Adrenal gland (tissue), 12 donors: ENCODE measurements around the gene CEP164. TPM values are rescaled to one million over a fixed set of nuclear protein-coding genes. Genes with fewer than 3 reads are reported as not detected.

Experiments
- DNase-seq, 7 donors: peaks; one replicate each; pipeline ENCODE4 v3.0.0-alpha.2; 2019 to 2020
- H3K27ac ChIP-seq, 5 donors: fragments of 200-600 bp; sonication (generic) in 4 of 5; 1 replicate in 3 of 5; 2 replicates in 2 of 5; pipeline versions ENCODE4 v1.5.1 to v1.8.0; 2016 to 2020; ENCODE audit warnings: mild to moderate bottlenecking in 1 of 5
- H3K27me3 ChIP-seq: fragments of 200-600 bp; 2 replicates; pipeline ENCODE4 v1.8.0; 2021
- H3K36me3 ChIP-seq, 2 donors: fragments of 200-600 bp; replicated peaks in 1 of 2; 1 replicate in 1 of 2; 2 replicates in 1 of 2; pipeline versions ENCODE4 v1.5.1 to v1.8.0; 2018 to 2022
- H3K4me1 ChIP-seq, 2 donors: fragments of 200-600 bp; replicated peaks in 1 of 2; 1 replicate in 1 of 2; 2 replicates in 1 of 2; pipeline versions ENCODE4 v1.5.1 to v1.8.0; 2018 to 2021
- H3K4me3 ChIP-seq, 4 donors: fragments of 200-600 bp; sonication (generic) in 3 of 4; one replicate each; pipeline ENCODE4 v1.5.1; 2016 to 2018
- H3K9me3 ChIP-seq, 3 donors: fragments of 200-600 bp; sonication (generic) in 1 of 3; replicated peaks in 1 of 3; 1 replicate in 2 of 3; 2 replicates in 1 of 3; pipeline versions ENCODE4 v1.5.1 to v1.8.0; 2016 to 2021
- POLR2A ChIP-seq, 2 donors: fragments of 450-650 bp; IDR thresholded peaks; one replicate each; pipeline ENCODE4 v1.6.1; 2017; ENCODE audit warnings: antibody characterized with exemption in 2 of 2, mild to moderate bottlenecking in 2 of 2, moderate library complexity in 1 of 2
- WGBS, 4 donors: extraction: QIAGEN DNeasy Blood & Tissue Kit in 2 of 4; methylation state at CpG; one replicate each; pipeline versions ENCODE4 v1.1.5 to v1.1.7; 2013 to 2017; 5-methylcytosine and 5-hydroxymethylcytosine counted together
- intact Hi-C, 2 donors: fragments of 100-400 bp; cut with DNase I; formaldehyde crosslinking; loops; one replicate each; pipeline versions ENCODE4 v1.14.1 to v1.15.0; 2022 to 2023
- polyA plus RNA-seq, 3 donors: library from polyadenylated mRNA; stranded (reverse); fragments of 200-250 nt in 2 of 3; fragments of 350-450 nt in 1 of 3; fragmentation: Illumina TruSeq in 1 of 3; extraction: RNeasy Lipid Tissue Mini Kit (QIAGEN cat#74804) in 1 of 3; gene quantifications; one replicate each; pipeline ENCODE4 v1.2.3, GENCODE V29; 2013 to 2014
- total RNA-seq, 9 donors: library from RNA; depleted of rRNA in 4 of 9; stranded (reverse); fragments of >200 nt in 4 of 9; fragments of 120-200 nt in 1 of 9; fragmentation: NEBNext Ultra II Directional in 1 of 9; extraction: Animal tissue kit (Norgen Biotek cat#: 25700) in 1 of 9; gene quantifications; one replicate each; pipeline versions ENCODE4 v1.1.0 to v1.2.4, GENCODE V29; 2013 to 2023
- TF ChIP-seq, protein P1 (sequence below), 6 experiments: fragments of 450-650 bp in 4 of 6; fragments of 200-600 bp in 2 of 6; sonication (generic) in 1 of 6; IDR thresholded peaks; 1 replicate in 5 of 6; 2 replicates in 1 of 6; pipeline versions ENCODE4 v1.5.1 to v1.8.0; 2016 to 2021; ENCODE audit warnings: antibody characterized with exemption in 6 of 6, mild to moderate bottlenecking in 2 of 6, moderate library complexity in 1 of 6
- donor health status: healthy with polysubstance abuse.
- donor health status: Bipolar disorder and iron deficiency.
- donor health status: DM: yes; HTN: yes; CAD: no.
- donor health status: DM: no; HTN: no; CAD: no.
- donor health status: DM: no; HTN: no; CAD: no.
- donor health status: DM: yes; HTN: yes; CAD: no.

The CEP164 gene
- total and polyA plus RNA-seq, 12 donors, result 10.6 to 82.9 (median 24.1) TPM

DNA sequence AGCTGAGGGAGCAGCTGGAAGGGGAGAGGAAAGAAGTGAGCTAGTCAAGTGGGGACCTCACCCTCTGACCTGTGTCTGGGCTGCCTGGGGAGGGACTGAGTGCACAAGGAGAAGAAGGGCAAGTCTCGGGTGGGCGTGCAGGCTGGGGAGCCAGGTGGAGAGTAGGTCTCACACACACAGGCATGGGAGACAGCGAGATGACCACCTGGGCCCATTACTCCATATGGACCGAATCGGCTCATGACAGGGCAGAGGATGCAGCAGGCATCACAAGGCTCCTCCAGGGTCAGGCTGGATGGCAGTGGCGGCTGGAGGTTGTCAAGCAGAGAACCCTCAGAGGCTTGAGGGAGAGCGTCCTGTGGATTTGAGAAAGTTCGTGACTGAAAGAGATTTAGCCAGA, 63.5 kb downstream of the CEP164 start:
- no peak overlapping the region for H3K4me3 ChIP-seq
- no peaks in the 10 kb centered on the region for H3K4me1 ChIP-seq
- H3K27me3 ChIP-seq, result no peaks in the 10 kb centered on the region
- no peak for TF ChIP-seq POLR2A (IDR thresholded peaks at IDR 0.05)
- TF ChIP-seq, protein P1, sequence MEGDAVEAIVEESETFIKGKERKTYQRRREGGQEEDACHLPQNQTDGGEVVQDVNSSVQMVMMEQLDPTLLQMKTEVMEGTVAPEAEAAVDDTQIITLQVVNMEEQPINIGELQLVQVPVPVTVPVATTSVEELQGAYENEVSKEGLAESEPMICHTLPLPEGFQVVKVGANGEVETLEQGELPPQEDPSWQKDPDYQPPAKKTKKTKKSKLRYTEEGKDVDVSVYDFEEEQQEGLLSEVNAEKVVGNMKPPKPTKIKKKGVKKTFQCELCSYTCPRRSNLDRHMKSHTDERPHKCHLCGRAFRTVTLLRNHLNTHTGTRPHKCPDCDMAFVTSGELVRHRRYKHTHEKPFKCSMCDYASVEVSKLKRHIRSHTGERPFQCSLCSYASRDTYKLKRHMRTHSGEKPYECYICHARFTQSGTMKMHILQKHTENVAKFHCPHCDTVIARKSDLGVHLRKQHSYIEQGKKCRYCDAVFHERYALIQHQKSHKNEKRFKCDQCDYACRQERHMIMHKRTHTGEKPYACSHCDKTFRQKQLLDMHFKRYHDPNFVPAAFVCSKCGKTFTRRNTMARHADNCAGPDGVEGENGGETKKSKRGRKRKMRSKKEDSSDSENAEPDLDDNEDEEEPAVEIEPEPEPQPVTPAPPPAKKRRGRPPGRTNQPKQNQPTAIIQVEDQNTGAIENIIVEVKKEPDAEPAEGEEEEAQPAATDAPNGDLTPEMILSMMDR (IDR thresholded peaks at IDR 0.05), result no peak
- H3K36me3 ChIP-seq, result peaks cover 0 to 82% of the 10 kb centered on the region in 2 donors
- H3K9me3 ChIP-seq, result no peaks in the 10 kb centered on the region
- WGBS, 4 donors, result 96 to 97% (median 97%) methylated on average over 8 of the region's 8 CpGs
- DNase-seq, result no peak
- intact Hi-C loops, result no loop called here
- H3K27ac ChIP-seq, result no peak overlapping the region

DNA sequence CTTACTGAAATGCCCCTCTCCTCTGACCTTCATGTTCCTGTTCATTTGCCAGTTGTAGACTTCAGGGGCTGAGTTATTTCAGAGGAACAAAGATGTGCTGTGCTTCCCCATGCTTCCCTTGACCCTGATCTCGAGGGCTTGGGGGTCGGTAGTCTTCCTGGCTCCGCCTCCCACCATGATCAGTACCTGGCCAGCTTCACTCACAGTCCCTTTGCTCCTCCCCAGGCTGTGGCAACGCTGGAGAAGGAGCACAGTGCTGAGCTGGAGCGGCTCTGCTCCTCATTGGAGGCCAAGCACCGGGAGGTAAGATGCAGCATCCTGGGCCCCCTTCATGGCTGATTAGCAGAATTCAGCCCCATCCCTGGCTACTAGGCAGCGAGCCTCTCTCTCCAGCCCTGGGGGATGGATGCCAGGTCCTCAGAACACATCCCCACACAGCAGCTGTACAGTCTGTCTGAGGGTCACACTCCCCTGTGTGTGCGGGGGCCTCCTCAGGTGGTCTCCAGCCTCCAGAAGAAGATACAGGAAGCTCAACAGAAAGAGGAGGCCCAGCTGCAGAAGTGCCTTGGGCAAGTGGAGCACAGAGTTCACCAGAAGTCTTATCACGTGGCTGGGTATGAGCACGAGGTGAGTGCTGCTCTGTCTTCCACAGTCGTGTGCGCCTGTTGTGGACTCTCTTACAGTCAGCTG, 64.5 kb downstream of the CEP164 start:
- no peaks in the 10 kb centered on the region for H3K27me3 ChIP-seq
- no peaks in the 10 kb centered on the region for H3K9me3 ChIP-seq
- no peaks in the 10 kb centered on the region for H3K4me1 ChIP-seq
- WGBS, 4 donors, result 80 to 94% (median 87%) methylated on average over 9 to 12 of the region's 12 CpGs
- no peak overlapping the region for H3K27ac ChIP-seq
- TF ChIP-seq, protein P1 (IDR thresholded peaks at IDR 0.05), result no peak
- TF ChIP-seq POLR2A (IDR thresholded peaks at IDR 0.05), result no peak
- intact Hi-C loops, result no loop called here
- no peak for DNase-seq
- no peak overlapping the region for H3K4me3 ChIP-seq
- peaks cover 0 to 82% of the 10 kb centered on the region in 2 donors for H3K36me3 ChIP-seq

DNA sequence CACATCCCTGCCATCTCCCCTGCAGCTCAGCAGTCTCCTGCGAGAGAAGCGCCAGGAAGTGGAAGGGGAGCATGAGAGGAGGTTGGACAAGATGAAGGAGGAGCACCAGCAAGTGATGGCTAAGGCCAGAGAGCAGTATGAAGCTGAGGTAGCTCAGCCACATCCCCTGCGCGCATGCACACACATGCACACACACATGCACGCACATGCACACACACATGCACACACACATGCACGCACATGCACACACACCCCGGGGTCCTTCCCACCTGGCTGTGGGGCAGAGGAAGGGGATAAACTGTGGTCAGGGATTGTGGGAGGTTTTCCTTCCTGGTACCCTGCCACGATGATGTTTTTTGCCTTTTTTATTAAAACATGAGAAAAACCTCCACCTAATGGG, 65.3 kb downstream of the CEP164 start:
- Histone ChIP-seq H3K4me1 (no peaks in the 10 kb centered on the region), H3K4me3 (no peak overlapping the region), H3K9me3 (no peaks in the 10 kb centered on the region), H3K36me3 (peaks cover 0 to 81% of the 10 kb centered on the region in 2 donors), H3K27me3 (no peaks in the 10 kb centered on the region), H3K27ac (no peak overlapping the region)
- no peak for TF ChIP-seq POLR2A (IDR thresholded peaks at IDR 0.05)
- TF ChIP-seq, protein P1 (IDR thresholded peaks at IDR 0.05), result no peak
- no peak for DNase-seq
- 86 to 97% (median 93%) methylated on average over 8 of the region's 8 CpGs for WGBS, 4 donors
- intact Hi-C loops, result no loop called here

DNA sequence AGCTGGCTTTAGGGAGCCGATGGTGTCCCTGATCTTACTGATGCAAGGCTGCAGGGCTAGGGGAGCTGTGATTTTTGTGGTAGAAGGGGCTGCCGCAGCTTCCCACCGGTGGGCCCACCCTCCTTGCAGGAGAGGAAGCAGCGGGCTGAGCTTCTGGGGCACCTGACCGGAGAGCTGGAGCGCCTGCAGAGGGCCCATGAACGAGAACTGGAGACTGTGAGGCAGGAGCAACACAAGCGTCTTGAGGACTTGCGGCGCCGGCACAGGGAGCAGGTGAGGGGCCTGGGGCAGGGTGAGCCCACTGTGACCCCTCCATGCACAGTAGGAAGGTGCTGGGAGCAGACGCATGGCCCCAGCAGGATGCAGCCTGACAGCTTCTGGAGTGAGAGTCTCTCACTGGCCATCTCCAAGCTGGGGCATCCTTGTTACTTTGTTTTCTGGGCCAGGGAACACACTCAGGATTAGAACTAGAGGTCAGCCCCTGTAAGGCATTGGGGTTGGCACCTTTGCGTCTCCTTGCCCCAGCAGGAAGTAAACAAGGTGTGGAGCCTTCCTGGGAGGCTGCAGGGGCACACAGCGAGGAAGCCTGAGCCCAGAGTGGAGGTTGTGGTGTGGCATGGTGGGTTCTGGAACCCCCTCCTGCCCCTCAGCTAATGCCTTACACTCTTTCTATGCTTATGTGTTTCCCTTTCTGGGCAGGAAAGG, 66.7 kb downstream of the CEP164 start:
- Histone ChIP-seq H3K36me3 (peaks cover 0 to 79% of the 10 kb centered on the region in 2 donors), H3K27me3 (no peaks in the 10 kb centered on the region), H3K4me3 (no peak overlapping the region), H3K4me1 (no peaks in the 10 kb centered on the region), H3K9me3 (no peaks in the 10 kb centered on the region), H3K27ac (no peak overlapping the region)
- DNase-seq, result no peak
- WGBS, 4 donors, result 89 to 95% (median 93%) methylated on average over 12 to 14 of the region's 14 CpGs
- TF ChIP-seq, protein P1 (IDR thresholded peaks at IDR 0.05), result no peak
- no peak for TF ChIP-seq POLR2A (IDR thresholded peaks at IDR 0.05)
- intact Hi-C loops, result no loop called here
